Loucy (cell line): ENCODE measurements around the gene KRTAP10-12.

Experiments used
- H2AFZ ChIP-seq: fragments of 200-600 bp; sonication (generic); 2 replicates; pipeline ENCODE4 v1.6.0; 2016; ENCODE audit warnings: antibody characterized with exemption, mild to moderate bottlenecking, low read length, moderate library complexity
- H3F3A ChIP-seq: fragments of 200-600 bp; 2 replicates; pipeline ENCODE4 v1.6.0; 2016; ENCODE audit warnings: antibody characterized with exemption, low read depth, mild to moderate bottlenecking
- H3K27me3 ChIP-seq: fragments of 200-600 bp; sonication (generic); 2 replicates; pipeline ENCODE4 v1.6.1; 2014; ENCODE audit warnings: low read length, mild to moderate bottlenecking; ENCODE audit not compliant: insufficient read depth, poor library complexity, severe bottlenecking
- H3K36me3 ChIP-seq: fragments of 200-600 bp; sonication (generic); 2 replicates; pipeline ENCODE4 v1.6.1; 2016; ENCODE audit warnings: low read length; ENCODE audit not compliant: insufficient read depth
- H3K4me1 ChIP-seq: fragments of 200-600 bp; sonication (generic); 2 replicates; pipeline ENCODE4 v1.5.1; 2014; ENCODE audit warnings: low read length, mild to moderate bottlenecking; ENCODE audit not compliant: insufficient read depth, poor library complexity, severe bottlenecking
- H3K4me2 ChIP-seq: fragments of 200-600 bp; sonication (generic); 2 replicates; pipeline ENCODE4 v1.6.0; 2014; ENCODE audit warnings: antibody characterized with exemption, low read length, low read depth, mild to moderate bottlenecking; ENCODE audit not compliant: poor library complexity, severe bottlenecking
- H3K4me3 ChIP-seq: fragments of 200-600 bp; sonication (generic); 2 replicates; pipeline ENCODE4 v1.5.1; 2014; ENCODE audit warnings: low read length, mild to moderate bottlenecking, mixed read lengths; ENCODE audit not compliant: poor library complexity, severe bottlenecking
- H3K79me2 ChIP-seq: fragments of 200-600 bp; sonication (generic); 2 replicates; pipeline ENCODE4 v1.6.1; 2014; ENCODE audit warnings: low read length; ENCODE audit not compliant: insufficient read depth
- H3K9ac ChIP-seq: fragments of 200-600 bp; sonication (generic); 2 replicates; pipeline ENCODE4 v1.6.0; 2014; ENCODE audit warnings: mild to moderate bottlenecking, low read depth, low read length, moderate library complexity; ENCODE audit not compliant: poor library complexity, severe bottlenecking
- H3K9me2 ChIP-seq: fragments of 200-600 bp; sonication (generic); replicated peaks from 2 replicates; pipeline ENCODE4 v1.6.1; 2016; ENCODE audit warnings: low read depth, low read length, mixed read lengths
- H3K9me3 ChIP-seq: fragments of 200-600 bp; sonication (generic); 2 replicates; pipeline ENCODE4 v1.6.1; 2014; ENCODE audit warnings: mild to moderate bottlenecking, antibody characterized with exemption, low read length, low read depth; ENCODE audit not compliant: insufficient read depth
- H4K20me1 ChIP-seq: fragments of 200-600 bp; sonication (generic); 2 replicates; pipeline ENCODE4 v1.6.0; 2014; ENCODE audit warnings: antibody characterized with exemption, low read length, mild to moderate bottlenecking; ENCODE audit not compliant: insufficient read depth, poor library complexity, severe bottlenecking
- EZH2phosphoT487 ChIP-seq: fragments of 200-600 bp; IDR thresholded peaks from 2 replicates; pipeline ENCODE4 v1.6.1; 2018; ENCODE audit warnings: antibody characterized with exemption, mild to moderate bottlenecking, moderate library complexity, borderline replicate concordance
- TF ChIP-seq, protein P1 (sequence below): fragments of 200-600 bp; sonication (generic); conservative IDR thresholded peaks from 2 replicates; pipeline ENCODE4 v1.5.1; 2014; ENCODE audit warnings: mild to moderate bottlenecking, antibody characterized with exemption, low read length

KRTAP10-12 gene

DNA sequence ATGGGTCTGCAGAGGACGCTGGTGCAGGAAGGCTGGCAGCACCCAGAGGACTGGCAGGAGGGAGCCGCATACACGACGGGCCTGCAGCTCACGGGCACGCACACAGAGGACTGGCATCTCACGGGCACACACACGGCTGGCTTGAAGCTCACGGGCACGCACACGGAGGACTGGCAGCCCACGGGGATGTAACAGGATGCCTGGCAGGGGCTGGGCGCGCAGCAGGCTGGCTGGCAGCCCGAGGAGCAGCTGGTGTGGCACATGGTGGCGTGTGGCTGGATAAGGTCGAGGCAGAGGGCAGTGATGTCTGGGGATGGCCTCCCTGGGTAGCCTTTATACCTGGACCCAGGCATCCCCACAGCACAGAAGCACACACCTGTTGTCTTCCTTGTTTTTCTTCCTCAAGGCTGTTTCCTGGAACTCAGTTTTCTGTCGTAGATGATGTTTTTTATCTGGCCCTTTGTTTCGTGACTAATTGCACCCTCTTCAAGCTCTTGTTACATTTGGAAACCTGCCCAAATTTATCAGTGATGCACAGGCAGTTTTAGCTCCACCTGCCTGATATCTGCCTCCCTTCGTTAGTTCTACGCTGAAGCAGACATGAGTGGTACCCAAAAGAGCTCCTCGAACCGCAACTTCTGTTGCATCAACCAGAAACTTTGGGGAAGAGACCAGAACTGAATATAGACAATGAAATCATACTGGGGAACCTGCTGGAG, 15.0 kb upstream of the KRTAP10-12 start, which contains the start of gene KRTAP12-1:
Gene KRTAP12-1 (minus strand): TSS at position 303 of the 719 bp plus-strand sequence. CDS start 40 bp downstream, at position 263.
- Histone ChIP-seq H4K20me1 (no peaks in the 10 kb centered on the region), H3K9me2 (no peaks in the 10 kb centered on the region), H3K36me3 (no peaks in the 10 kb centered on the region), H3K4me3 (no peak within 1 kb of the TSS), H3F3A (no peaks in the 10 kb centered on the region), H3K9me3 (no peaks in the 10 kb centered on the region), H3K4me2 (no peak within 1 kb of the TSS), H2AFZ (no peak within 1 kb of the TSS), H3K4me1 (no peaks in the 10 kb centered on the region), H3K9ac (no peak within 1 kb of the TSS), H3K79me2 (no peaks in the 10 kb centered on the region), H3K27me3 (no peaks in the 10 kb centered on the region)
- no peak for TF ChIP-seq EZH2phosphoT487
- TF ChIP-seq, protein P1, sequence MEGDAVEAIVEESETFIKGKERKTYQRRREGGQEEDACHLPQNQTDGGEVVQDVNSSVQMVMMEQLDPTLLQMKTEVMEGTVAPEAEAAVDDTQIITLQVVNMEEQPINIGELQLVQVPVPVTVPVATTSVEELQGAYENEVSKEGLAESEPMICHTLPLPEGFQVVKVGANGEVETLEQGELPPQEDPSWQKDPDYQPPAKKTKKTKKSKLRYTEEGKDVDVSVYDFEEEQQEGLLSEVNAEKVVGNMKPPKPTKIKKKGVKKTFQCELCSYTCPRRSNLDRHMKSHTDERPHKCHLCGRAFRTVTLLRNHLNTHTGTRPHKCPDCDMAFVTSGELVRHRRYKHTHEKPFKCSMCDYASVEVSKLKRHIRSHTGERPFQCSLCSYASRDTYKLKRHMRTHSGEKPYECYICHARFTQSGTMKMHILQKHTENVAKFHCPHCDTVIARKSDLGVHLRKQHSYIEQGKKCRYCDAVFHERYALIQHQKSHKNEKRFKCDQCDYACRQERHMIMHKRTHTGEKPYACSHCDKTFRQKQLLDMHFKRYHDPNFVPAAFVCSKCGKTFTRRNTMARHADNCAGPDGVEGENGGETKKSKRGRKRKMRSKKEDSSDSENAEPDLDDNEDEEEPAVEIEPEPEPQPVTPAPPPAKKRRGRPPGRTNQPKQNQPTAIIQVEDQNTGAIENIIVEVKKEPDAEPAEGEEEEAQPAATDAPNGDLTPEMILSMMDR: no peak

DNA sequence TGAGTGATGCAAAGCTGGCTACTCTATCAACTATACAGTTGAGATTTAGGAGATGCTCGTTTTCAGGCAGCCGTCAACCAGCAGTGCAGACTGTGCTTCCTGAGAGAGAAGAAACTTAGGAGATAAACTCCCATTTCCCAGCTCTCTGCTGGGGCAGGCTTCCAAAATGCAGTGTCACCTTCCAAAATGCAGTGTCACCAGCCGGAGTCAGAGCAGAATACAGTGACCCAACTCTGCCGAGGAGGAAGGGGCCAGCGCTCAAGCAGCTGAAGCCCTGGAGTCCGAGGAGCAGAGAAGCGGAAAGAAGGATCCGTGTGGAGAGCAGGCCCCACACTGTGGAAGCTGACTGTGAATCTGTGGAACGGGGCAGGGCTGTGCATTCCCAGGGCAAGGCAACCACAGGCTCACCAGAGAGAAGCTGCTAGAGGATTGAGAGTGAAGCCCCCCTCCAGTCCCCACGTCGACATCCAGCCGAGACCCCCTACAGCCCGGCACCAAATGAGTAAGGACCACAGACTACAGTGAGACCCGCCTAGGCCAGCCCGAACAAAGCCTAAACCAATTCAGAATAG, 14.3 kb upstream of the KRTAP10-12 start:
- Histone ChIP-seq H3K27me3 (no peaks in the 10 kb centered on the region), H3K9me3 (no peaks in the 10 kb centered on the region), H3K4me1 (no peaks in the 10 kb centered on the region), H3K36me3 (no peaks in the 10 kb centered on the region), H3K4me3 (no peak overlapping the region), H3K9ac (no peak overlapping the region), H3F3A (no peaks in the 10 kb centered on the region), H3K79me2 (no peaks in the 10 kb centered on the region), H3K9me2 (no peaks in the 10 kb centered on the region), H4K20me1 (no peaks in the 10 kb centered on the region), H2AFZ (no peak overlapping the region), H3K4me2 (no peak overlapping the region)
- TF ChIP-seq, protein P1: no peak
- no peak for TF ChIP-seq EZH2phosphoT487

DNA sequence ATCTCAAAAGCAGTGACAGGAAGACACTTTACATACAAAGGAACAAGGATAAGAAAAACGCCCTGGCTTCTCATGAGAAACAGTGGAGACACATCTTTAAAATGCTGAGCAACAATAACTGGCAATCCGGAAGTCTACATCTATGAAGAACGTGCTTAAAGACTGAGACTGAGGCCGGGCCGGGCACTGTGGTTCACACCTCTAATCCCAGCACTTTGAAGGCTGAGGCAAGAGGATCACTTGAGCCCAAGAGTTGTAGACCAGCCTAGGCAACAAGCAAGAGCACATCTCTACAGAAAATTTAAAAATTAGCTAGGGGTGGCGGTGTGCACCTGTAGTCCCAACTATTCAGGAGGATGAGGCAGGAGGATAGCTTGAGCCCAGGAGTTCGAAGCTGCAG, 12.9 kb upstream of the KRTAP10-12 start:
- Histone ChIP-seq H4K20me1 (no peaks in the 10 kb centered on the region), H3K9me2 (no peaks in the 10 kb centered on the region), H3K36me3 (no peaks in the 10 kb centered on the region), H3K4me2 (no peak overlapping the region), H3K27me3 (no peaks in the 10 kb centered on the region), H3K9ac (no peak overlapping the region), H3F3A (no peaks in the 10 kb centered on the region), H3K9me3 (no peaks in the 10 kb centered on the region), H3K79me2 (no peaks in the 10 kb centered on the region), H3K4me3 (no peak overlapping the region), H3K4me1 (no peaks in the 10 kb centered on the region), H2AFZ (no peak overlapping the region)
- TF ChIP-seq EZH2phosphoT487: no peak
- TF ChIP-seq, protein P1: no peak
